Measurements from ENCODE around the gene KCTD13. TPM values are rescaled to one million over a fixed set of nuclear protein-coding genes. Genes with fewer than 3 reads are reported as not detected.
A peak's percentile ranks its signal among the peaks of the same experiment; 100 is the strongest.
"Not testable (repeated sequence)": the region's sequence is repeated elsewhere in the genome, so short reads cannot be mapped to it uniquely, and the experiment has no call there.

Gene KCTD13
- total RNA-seq, 1 donor from 2014 or later, result 30.5 TPM

DNA sequence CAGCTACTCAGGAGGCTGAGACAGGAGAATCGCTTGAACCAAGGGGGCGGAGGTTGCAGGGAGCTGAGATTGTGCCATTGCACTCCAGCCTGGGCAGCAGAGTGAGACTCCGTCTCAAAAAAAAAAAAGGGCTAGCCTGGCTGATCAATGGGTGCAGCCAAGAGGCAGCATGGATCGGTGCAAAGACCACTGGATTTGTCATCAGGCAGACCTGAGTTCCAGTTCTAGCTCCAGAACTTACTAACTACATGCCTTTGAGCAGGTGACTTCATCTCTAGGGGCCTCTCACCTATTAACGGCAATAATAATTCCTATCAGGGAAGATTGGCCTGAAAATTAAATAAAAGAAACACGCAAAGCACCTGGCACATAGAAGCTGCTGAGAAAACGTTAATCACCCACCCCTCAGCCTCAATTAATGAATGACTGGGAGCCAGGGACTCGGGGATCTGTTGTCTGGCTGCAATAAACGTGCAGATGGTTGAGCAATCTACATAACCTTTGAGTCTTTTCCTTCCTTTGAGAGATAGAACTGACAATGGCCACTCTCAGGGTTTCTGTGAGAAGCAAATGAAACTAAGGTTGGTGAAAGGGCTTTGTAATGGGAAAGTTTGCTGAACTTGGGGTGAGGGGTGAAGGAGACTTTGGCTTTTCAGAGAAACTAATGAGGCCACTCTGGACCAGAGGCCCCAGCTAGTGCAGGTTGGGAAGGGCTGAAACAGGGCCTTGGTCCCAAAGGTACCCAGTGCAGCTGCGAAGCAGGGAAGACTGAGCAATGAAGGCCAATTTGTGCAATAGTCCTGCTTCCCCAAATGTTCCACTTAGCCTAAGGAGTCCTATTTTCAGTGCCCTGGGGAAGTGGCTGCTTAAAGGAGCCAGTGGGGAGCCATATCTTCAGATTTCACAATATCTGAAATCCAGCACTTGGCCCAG, 34.2 kb downstream of the KCTD13 start:
- H3K27me3 Mint-ChIP-seq (ENCODE audit: low read depth), result no peaks in the 10 kb centered on the region
- H3K4me3 Mint-ChIP-seq, result no peak overlapping the region
- no peaks in the 10 kb centered on the region for H3K4me1 Mint-ChIP-seq
- no peak overlapping the region for H3K27ac Mint-ChIP-seq
- no peak for DNase-seq (ENCODE audit: low spot score in 2 of 2, unreplicated experiment in 2 of 2)
- TF ChIP-seq, protein P1, sequence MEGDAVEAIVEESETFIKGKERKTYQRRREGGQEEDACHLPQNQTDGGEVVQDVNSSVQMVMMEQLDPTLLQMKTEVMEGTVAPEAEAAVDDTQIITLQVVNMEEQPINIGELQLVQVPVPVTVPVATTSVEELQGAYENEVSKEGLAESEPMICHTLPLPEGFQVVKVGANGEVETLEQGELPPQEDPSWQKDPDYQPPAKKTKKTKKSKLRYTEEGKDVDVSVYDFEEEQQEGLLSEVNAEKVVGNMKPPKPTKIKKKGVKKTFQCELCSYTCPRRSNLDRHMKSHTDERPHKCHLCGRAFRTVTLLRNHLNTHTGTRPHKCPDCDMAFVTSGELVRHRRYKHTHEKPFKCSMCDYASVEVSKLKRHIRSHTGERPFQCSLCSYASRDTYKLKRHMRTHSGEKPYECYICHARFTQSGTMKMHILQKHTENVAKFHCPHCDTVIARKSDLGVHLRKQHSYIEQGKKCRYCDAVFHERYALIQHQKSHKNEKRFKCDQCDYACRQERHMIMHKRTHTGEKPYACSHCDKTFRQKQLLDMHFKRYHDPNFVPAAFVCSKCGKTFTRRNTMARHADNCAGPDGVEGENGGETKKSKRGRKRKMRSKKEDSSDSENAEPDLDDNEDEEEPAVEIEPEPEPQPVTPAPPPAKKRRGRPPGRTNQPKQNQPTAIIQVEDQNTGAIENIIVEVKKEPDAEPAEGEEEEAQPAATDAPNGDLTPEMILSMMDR (IDR thresholded peaks at IDR 0.05; ENCODE audit: unreplicated experiment), result no peak
- no peaks in the 10 kb centered on the region for H3K9me3 Mint-ChIP-seq
- no peaks in the 10 kb centered on the region for H3K36me3 Mint-ChIP-seq

DNA sequence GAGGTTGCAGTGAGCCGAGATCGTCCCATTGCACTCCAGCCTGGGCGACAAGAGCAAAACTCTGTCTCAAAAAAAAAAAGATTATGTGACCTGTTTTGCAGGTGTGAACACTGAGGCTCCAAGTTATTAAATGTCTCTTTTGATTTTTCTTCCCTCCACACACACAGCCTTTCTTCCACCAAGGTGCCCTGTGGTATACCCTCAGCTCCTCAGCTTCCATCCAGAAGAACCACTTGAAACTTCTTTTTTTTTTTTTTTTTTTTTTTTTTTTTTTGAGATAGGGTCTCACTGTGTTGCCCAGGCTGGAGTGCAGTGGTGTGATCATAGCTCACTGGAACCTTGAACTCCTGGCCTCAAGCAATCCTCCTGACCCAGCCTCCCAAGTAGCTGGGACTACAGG, 36.7 kb downstream of the KCTD13 start:
- not testable (repeated sequence) for H3K27ac Mint-ChIP-seq; H3K4me1 Mint-ChIP-seq; DNase-seq (ENCODE audit: low spot score in 2 of 2, unreplicated experiment in 2 of 2); H3K36me3 Mint-ChIP-seq; H3K9me3 Mint-ChIP-seq; H3K27me3 Mint-ChIP-seq (ENCODE audit: low read depth); H3K4me3 Mint-ChIP-seq

DNA sequence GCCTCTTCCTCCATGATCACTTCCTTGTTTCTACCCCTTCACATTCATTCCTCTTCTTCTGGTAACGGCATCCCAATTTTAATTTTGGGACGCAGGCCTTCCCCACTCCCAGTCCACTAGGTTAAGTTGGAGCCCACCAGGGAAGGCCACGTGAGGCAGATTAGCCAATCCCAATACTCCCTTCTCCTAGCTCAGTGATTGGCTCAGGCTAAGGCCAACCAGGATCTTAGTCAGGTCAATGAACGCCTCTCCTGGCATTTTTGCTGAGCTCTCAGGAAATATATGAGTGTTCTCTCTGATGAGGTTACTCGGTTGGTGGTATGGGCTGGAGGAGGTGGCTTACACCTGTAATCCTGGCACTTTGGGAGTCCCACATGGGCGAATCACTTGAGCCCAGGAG, 42.0 kb downstream of the KCTD13 start:
- DNase-seq (ENCODE audit: low spot score in 2 of 2, unreplicated experiment in 2 of 2), result no peak
- no peaks in the 10 kb centered on the region for H3K4me1 Mint-ChIP-seq
- H3K27ac Mint-ChIP-seq, result no peak overlapping the region
- no peak overlapping the region for H3K4me3 Mint-ChIP-seq
- H3K27me3 Mint-ChIP-seq (ENCODE audit: low read depth), result peaks cover 8% of the 10 kb centered on the region
- no peaks in the 10 kb centered on the region for H3K9me3 Mint-ChIP-seq
- TF ChIP-seq, protein P1 (IDR thresholded peaks at IDR 0.05; ENCODE audit: unreplicated experiment), result no peak
- no peaks in the 10 kb centered on the region for H3K36me3 Mint-ChIP-seq

DNA sequence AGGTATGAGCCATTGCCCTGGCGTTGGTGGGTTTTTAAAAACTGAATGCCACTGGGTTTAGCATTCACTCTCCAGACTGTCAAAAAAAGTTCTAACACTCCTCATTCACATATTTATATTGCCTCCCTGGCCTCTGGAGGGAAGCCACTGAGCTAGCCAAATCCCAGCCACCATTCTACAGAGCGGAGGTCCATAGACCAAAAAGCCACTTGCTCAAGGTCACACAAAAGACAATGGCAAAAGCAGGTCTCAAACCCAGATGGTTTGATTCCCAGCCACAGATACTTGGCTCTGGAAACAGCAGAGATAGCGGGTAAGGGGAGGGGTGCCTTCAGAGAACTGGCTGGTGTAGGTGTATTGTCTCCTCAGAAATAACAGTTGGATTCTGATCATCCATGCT, 45.0 kb downstream of the KCTD13 start:
- H3K4me3 Mint-ChIP-seq, result no peak overlapping the region
- DNase-seq (ENCODE audit: low spot score in 2 of 2, unreplicated experiment in 2 of 2), result no peak
- peaks cover 34% of the 10 kb centered on the region for H3K27me3 Mint-ChIP-seq (ENCODE audit: low read depth)
- H3K27ac Mint-ChIP-seq, result no peak overlapping the region
- peaks cover 5% of the 10 kb centered on the region for H3K4me1 Mint-ChIP-seq
- H3K36me3 Mint-ChIP-seq, result peaks cover 4% of the 10 kb centered on the region
- H3K9me3 Mint-ChIP-seq, result no peaks in the 10 kb centered on the region
- TF ChIP-seq, protein P1 (IDR thresholded peaks at IDR 0.05; ENCODE audit: unreplicated experiment), result no peak

DNA sequence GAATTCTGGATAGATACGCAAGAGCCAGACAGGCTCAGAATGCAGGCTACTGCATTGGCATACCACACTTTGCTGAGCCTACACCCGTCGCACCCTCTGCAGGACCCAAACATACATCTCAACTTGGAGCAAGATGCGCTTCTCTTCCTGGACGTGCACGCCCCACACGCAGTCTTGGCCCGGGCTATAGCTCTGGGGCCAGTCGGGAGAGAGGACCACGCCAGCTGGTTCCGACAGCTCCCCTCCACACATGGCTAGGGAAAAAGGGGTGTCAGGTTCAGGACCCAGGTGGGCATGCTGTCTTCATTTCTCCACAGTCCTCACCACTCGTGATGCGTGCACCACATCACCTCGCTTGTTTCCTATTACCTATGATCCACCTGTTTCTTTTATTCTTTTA, 47.9 kb downstream of the KCTD13 start:
- TF ChIP-seq, protein P1 (IDR thresholded peaks at IDR 0.05; ENCODE audit: unreplicated experiment), result no peak
- Mint-ChIP-seq H3K9me3 (no peaks in the 10 kb centered on the region), H3K27me3 (ENCODE audit: low read depth) (peaks cover 52% of the 10 kb centered on the region), H3K4me3 (no peak overlapping the region), H3K36me3 (peaks cover 4% of the 10 kb centered on the region), H3K27ac (no peak overlapping the region), H3K4me1 (peaks cover 5% of the 10 kb centered on the region)
- no peak for DNase-seq (ENCODE audit: low spot score in 2 of 2, unreplicated experiment in 2 of 2)

DNA sequence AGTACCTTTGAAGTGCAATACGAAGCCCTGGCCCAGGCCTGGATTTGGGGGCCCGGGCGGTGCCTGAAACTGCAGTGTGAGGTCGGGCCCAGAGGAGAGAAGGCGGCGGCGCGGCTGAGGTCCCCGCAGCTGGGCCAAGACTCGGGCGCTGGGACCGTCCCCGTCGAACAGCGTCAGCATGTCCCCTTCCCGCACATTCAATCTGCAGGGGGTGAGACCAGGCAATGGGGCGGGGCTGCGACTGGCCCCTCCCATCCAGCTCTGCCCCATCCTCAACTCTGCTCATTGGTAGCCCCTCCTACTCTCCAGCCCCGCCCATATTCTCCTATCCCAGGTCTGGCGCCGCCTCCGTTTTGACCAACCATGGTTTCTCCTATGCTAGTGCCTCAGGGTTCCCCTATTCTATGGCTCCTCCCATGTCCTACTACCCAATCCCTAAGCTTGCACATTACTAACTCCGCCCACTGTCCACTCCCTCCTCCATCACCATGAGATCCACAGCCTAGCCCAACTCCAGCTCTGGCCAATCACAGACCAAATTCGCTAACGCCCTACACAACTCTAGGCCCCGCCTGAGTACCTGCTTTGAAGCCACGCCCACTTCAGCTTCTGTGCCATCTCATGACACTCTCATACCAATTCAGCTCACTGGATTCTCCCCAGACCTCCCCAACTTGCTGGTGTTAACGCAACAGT, 48.6 kb downstream of the KCTD13 start:
- Mint-ChIP-seq H3K27me3 (ENCODE audit: low read depth) (peaks cover 52% of the 10 kb centered on the region), H3K4me1 (peaks cover 5% of the 10 kb centered on the region), H3K4me3 (peak overlapping the region; percentile 20), H3K9me3 (no peaks in the 10 kb centered on the region), H3K36me3 (peaks cover 4% of the 10 kb centered on the region), H3K27ac (no peak overlapping the region)
- DNase-seq (ENCODE audit: low spot score in 2 of 2, unreplicated experiment in 2 of 2), result no peak
- TF ChIP-seq, protein P1 (IDR thresholded peaks at IDR 0.05; ENCODE audit: unreplicated experiment), result no peak

Measured in mesothelial cell of epicardium (in vitro differentiated cells).